ENCODE measurements around the gene SPOCK1.

GRCh38 chr5:137146402-137146890, 352.7 kb downstream of the SPOCK1 start:
- TF ChIP-seq, protein P1, sequence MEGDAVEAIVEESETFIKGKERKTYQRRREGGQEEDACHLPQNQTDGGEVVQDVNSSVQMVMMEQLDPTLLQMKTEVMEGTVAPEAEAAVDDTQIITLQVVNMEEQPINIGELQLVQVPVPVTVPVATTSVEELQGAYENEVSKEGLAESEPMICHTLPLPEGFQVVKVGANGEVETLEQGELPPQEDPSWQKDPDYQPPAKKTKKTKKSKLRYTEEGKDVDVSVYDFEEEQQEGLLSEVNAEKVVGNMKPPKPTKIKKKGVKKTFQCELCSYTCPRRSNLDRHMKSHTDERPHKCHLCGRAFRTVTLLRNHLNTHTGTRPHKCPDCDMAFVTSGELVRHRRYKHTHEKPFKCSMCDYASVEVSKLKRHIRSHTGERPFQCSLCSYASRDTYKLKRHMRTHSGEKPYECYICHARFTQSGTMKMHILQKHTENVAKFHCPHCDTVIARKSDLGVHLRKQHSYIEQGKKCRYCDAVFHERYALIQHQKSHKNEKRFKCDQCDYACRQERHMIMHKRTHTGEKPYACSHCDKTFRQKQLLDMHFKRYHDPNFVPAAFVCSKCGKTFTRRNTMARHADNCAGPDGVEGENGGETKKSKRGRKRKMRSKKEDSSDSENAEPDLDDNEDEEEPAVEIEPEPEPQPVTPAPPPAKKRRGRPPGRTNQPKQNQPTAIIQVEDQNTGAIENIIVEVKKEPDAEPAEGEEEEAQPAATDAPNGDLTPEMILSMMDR (conservative IDR thresholded peaks at IDR 0.05; ENCODE audit: low read depth, low read length) = no peak
- no peak for TF ChIP-seq EZH2 (IDR thresholded peaks at IDR 0.05; ENCODE audit: borderline replicate concordance, low read depth, low read length, poor library complexity, severe bottlenecking)

All from A673 (cell line).